Hindlimb muscle (tissue), 1 donor: ENCODE results near the gene IRX4. TPM values are rescaled to one million over a fixed set of nuclear protein-coding genes. Genes with fewer than 3 reads are reported as not detected.

Experiments used
- DNase-seq: peaks from one replicate; pipeline ENCODE4 v3.0.0-alpha.2; 2013
- polyA plus RNA-seq: library from polyadenylated mRNA; unstranded; fragments of 120-200 nt; gene quantifications from one replicate; pipeline ENCODE4 v1.2.1, GENCODE V29; 2013; ENCODE audit not compliant: insufficient read length

Gene IRX4
- polyA plus RNA-seq, 1 donor, result 1.4 TPM

GRCh38 chr5:1835431-1835830, 47.3 kb downstream of the IRX4 start:
- no peak for DNase-seq

GRCh38 chr5:1834721-1835429, 47.9 kb downstream of the IRX4 start:
- no peak for DNase-seq

GRCh38 chr5:1834022-1834551, 48.6 kb downstream of the IRX4 start:
- DNase-seq, result no peak

GRCh38 chr5:1833264-1834021, 49.3 kb downstream of the IRX4 start:
- no peak for DNase-seq

GRCh38 chr5:1832511-1833250, 50.0 kb downstream of the IRX4 start:
- DNase-seq, result no peak

GRCh38 chr5:1831677-1832313, 50.9 kb downstream of the IRX4 start:
- DNase-seq, result no peak

GRCh38 chr5:1831257-1831656, 51.5 kb downstream of the IRX4 start:
- no peak for DNase-seq

- no peak for DNase-seq
Measured at GRCh38 chr5:1830571-1831228, 52.0 kb downstream of the IRX4 start.

GRCh38 chr5:1827886-1828397, 54.8 kb downstream of the IRX4 start:
- no peak for DNase-seq

Other genes starting within 250 kb of the IRX4 start
- 32.8 TPM for gene MRPL36, start 83.1 kb downstream of the IRX4 start, polyA plus RNA-seq
- 69.9 TPM for gene NDUFS6, start 81.5 kb downstream of the IRX4 start, polyA plus RNA-seq